ENCODE results near the gene GTF2IRD2. TPM values are rescaled to one million over a fixed set of nuclear protein-coding genes. Genes with fewer than 3 reads are reported as not detected.
"Not testable (repeated sequence)": the region's sequence is repeated elsewhere in the genome, so short reads cannot be mapped to it uniquely, and the experiment has no call there.

The GTF2IRD2 gene
- total and polyA plus RNA-seq, 2 of the 8 experiments (the other 6 are each of a cell fraction or from before 2014, with no cell fraction given), result 4.1 to 4.3 TPM

- H3K56ac ChIP-seq (replicated peaks; ENCODE audit: insufficient read length, low read depth, low read length); H3K79me1 ChIP-seq (ENCODE audit: low read depth, low read length); H3K27ac ChIP-seq (ENCODE audit: low read depth, low read length); H4K8ac ChIP-seq (ENCODE audit: extremely low read depth, insufficient read depth, low read length); H4K91ac ChIP-seq (replicated peaks; ENCODE audit: insufficient read length, low read length); H2BK20ac ChIP-seq (ENCODE audit: low read length); H3K27me3 ChIP-seq (replicated peaks in 1 of 4; ENCODE audit: control insufficient read depth in 3 of 4, extremely low read depth in 1 of 4, insufficient read depth in 3 of 4, low read length in 3 of 4); H3K4me3 ChIP-seq (ENCODE audit: extremely low read depth in 1 of 4, insufficient read depth in 2 of 4, low read depth in 3 of 4, low read length in 4 of 4); H3K23me2 ChIP-seq (ENCODE audit: low read depth, low read length); H2AFZ ChIP-seq (ENCODE audit: low read length); H3K4ac ChIP-seq (replicated peaks; ENCODE audit: insufficient read length, low read depth, low read length); H2BK12ac ChIP-seq (ENCODE audit: low read depth, low read length); H4K20me1 ChIP-seq (replicated peaks in 1 of 2; ENCODE audit: control insufficient read depth in 1 of 2, insufficient read depth in 2 of 2, low read length in 2 of 2); H3K4me2 ChIP-seq (ENCODE audit: insufficient read depth in 1 of 2, low read depth in 2 of 2, low read length in 2 of 2); H2BK5ac ChIP-seq (ENCODE audit: low read depth, low read length); H2BK120ac ChIP-seq (replicated peaks; ENCODE audit: low read depth, low read length); H2AK5ac ChIP-seq (ENCODE audit: low read depth, low read length); CTCF ChIA-PET (ENCODE audit: partially characterized antibody); H3K14ac ChIP-seq (ENCODE audit: insufficient read length); FAIRE-seq; H2BK15ac ChIP-seq (ENCODE audit: low read length); H3K79me2 ChIP-seq (ENCODE audit: control insufficient read depth in 1 of 2, insufficient read depth in 2 of 2, low read length in 2 of 2); H3K9ac ChIP-seq (replicated peaks in 1 of 4; ENCODE audit: extremely low read depth in 1 of 4, low read depth in 3 of 4, low read length in 3 of 4); H3K36me3 ChIP-seq (ENCODE audit: control insufficient read depth in 2 of 4, insufficient read depth in 4 of 4, low read length in 3 of 4); H3K23ac ChIP-seq (ENCODE audit: insufficient read length); H3K4me1 ChIP-seq (replicated peaks in 1 of 4; ENCODE audit: control insufficient read depth in 3 of 4, insufficient read depth in 4 of 4, low read length in 3 of 4); H4K5ac ChIP-seq (ENCODE audit: insufficient read length, low read depth, low read length); POLR2A ChIA-PET (ENCODE audit: partially characterized antibody); H3K9me3 ChIP-seq (ENCODE audit: insufficient read depth in 2 of 2, low read depth in 1 of 2, low read length in 1 of 2); H3K18ac ChIP-seq (ENCODE audit: extremely low read depth, low read length): not testable (repeated sequence)
- DNase-seq (ENCODE audit: low read depth in 1 of 2, low spot score in 2 of 2), result peak; percentile 75 to 100
- WGBS, 2 experiments (ENCODE audit: extremely low coverage in 1 of 2, insufficient coverage in 1 of 2, insufficient read length in 1 of 2, insufficient replicate concordance in 2 of 2, low coverage in 1 of 2, low lambda C conversion rate in 2 of 2, missing lambda C conversion rate in 1 of 2), result no CpG with 5 or more reads among the region's 82 CpGs
These were observed 62.8 kb downstream of the GTF2IRD2 start for GRCh38 chr7:74788369-74789150.

- H2BK5ac ChIP-seq (ENCODE audit: low read depth, low read length); H4K20me1 ChIP-seq (replicated peaks in 1 of 2; ENCODE audit: control insufficient read depth in 1 of 2, insufficient read depth in 2 of 2, low read length in 2 of 2); H2BK15ac ChIP-seq (ENCODE audit: low read length); H3K4me1 ChIP-seq (replicated peaks in 1 of 4; ENCODE audit: control insufficient read depth in 3 of 4, insufficient read depth in 4 of 4, low read length in 3 of 4); H4K5ac ChIP-seq (ENCODE audit: insufficient read length, low read depth, low read length); H3K79me1 ChIP-seq (ENCODE audit: low read depth, low read length); H3K27ac ChIP-seq (ENCODE audit: low read depth, low read length); H3K27me3 ChIP-seq (replicated peaks in 1 of 4; ENCODE audit: control insufficient read depth in 3 of 4, extremely low read depth in 1 of 4, insufficient read depth in 3 of 4, low read length in 3 of 4); FAIRE-seq; H3K36me3 ChIP-seq (ENCODE audit: control insufficient read depth in 2 of 4, insufficient read depth in 4 of 4, low read length in 3 of 4); H3K79me2 ChIP-seq (ENCODE audit: control insufficient read depth in 1 of 2, insufficient read depth in 2 of 2, low read length in 2 of 2); H3K56ac ChIP-seq (replicated peaks; ENCODE audit: insufficient read length, low read depth, low read length); H4K8ac ChIP-seq (ENCODE audit: extremely low read depth, insufficient read depth, low read length); H3K23me2 ChIP-seq (ENCODE audit: low read depth, low read length); H2BK12ac ChIP-seq (ENCODE audit: low read depth, low read length); CTCF ChIA-PET (ENCODE audit: partially characterized antibody); H2AK5ac ChIP-seq (ENCODE audit: low read depth, low read length); H2BK120ac ChIP-seq (replicated peaks; ENCODE audit: low read depth, low read length); H3K4me3 ChIP-seq (ENCODE audit: extremely low read depth in 1 of 4, insufficient read depth in 2 of 4, low read depth in 3 of 4, low read length in 4 of 4); H2AFZ ChIP-seq (ENCODE audit: low read length); H3K23ac ChIP-seq (ENCODE audit: insufficient read length); H3K14ac ChIP-seq (ENCODE audit: insufficient read length); H3K4ac ChIP-seq (replicated peaks; ENCODE audit: insufficient read length, low read depth, low read length); H3K9ac ChIP-seq (replicated peaks in 1 of 4; ENCODE audit: extremely low read depth in 1 of 4, low read depth in 3 of 4, low read length in 3 of 4); H4K91ac ChIP-seq (replicated peaks; ENCODE audit: insufficient read length, low read length); H3K18ac ChIP-seq (ENCODE audit: extremely low read depth, low read length); H3K4me2 ChIP-seq (ENCODE audit: insufficient read depth in 1 of 2, low read depth in 2 of 2, low read length in 2 of 2); POLR2A ChIA-PET (ENCODE audit: partially characterized antibody); H3K9me3 ChIP-seq (ENCODE audit: insufficient read depth in 2 of 2, low read depth in 1 of 2, low read length in 1 of 2); H2BK20ac ChIP-seq (ENCODE audit: low read length); DNase-seq (ENCODE audit: low read depth in 1 of 2, low spot score in 2 of 2): not testable (repeated sequence)
- WGBS, 2 experiments (ENCODE audit: extremely low coverage in 1 of 2, insufficient coverage in 1 of 2, insufficient read length in 1 of 2, insufficient replicate concordance in 2 of 2, low coverage in 1 of 2, low lambda C conversion rate in 2 of 2, missing lambda C conversion rate in 1 of 2), result 83% methylated on average over 4 of the region's 5 CpGs; no CpG with 5 or more reads in 1 of the 2 experiments
These were observed 67.8 kb downstream of the GTF2IRD2 start for GRCh38 chr7:74783595-74783994.
